ENCODE results near the gene SORD. TPM values are rescaled to one million over a fixed set of nuclear protein-coding genes. Genes with fewer than 3 reads are reported as not detected.

SORD gene
- total RNA-seq, 1 donor from 2014 or later = 1.6 TPM

DNA sequence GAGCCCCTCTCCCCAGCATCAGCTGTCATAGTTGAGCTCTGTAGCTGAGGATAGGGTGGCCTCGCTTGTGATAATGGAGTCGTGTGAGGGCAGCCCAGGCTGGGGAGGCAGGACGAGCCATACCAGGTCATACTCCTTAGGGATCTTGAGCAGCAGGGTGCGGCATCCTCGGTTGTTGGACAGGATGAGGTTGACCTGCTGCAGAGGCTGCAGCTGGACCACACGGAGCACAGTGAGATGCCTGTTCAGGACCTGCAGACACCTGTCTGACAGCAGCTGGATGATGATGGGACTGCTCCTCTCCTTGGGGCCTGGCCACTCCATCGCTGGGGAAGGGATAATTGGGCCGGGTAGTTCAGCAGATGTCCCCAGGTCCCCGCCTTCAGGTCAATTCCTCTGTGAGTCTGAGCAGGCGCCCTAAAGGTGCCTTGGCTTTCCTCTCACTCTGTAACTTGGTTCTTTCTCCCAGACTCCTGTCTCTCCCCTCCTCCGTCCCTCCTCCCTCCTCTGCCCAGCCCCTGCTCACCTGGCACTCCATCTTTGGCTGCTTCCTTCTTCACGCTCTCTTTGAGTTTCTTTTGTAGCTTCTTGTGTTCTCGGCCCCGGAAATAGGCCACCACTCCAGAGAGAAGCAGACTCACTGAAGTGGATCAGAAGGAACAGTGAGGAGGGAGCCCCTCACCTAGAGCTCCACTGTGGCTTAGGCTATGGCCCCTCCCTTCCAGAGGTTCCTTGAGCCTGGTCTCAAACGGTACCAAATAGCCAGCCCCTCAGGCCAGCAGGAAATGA lies 83.2 kb downstream of the SORD start:
- no peaks in the 10 kb centered on the region for H3K9me3 ChIP-seq (ENCODE audit: control insufficient read depth in 3 of 3, low read length in 3 of 3)
- H3K36me3 ChIP-seq (ENCODE audit: control insufficient read depth in 3 of 3, insufficient read depth in 3 of 3, low read length in 3 of 3) = no peaks in the 10 kb centered on the region
- H3K9ac ChIP-seq (ENCODE audit: low read depth in 1 of 3, low read length in 3 of 3) = no peak overlapping the region
- H3K27me3 ChIP-seq (ENCODE audit: control insufficient read depth in 3 of 3, insufficient read depth in 3 of 3, low read length in 3 of 3) = peaks cover 28 to 31% (median 30%) of the 10 kb centered on the region in 3 donors
- no peak overlapping the region for H3K4me3 ChIP-seq (ENCODE audit: low read length in 3 of 3)
- no peaks in the 10 kb centered on the region for H3K4me1 ChIP-seq (ENCODE audit: control insufficient read depth in 3 of 3, insufficient read depth in 3 of 3, low read length in 3 of 3)
- H3K27ac ChIP-seq (ENCODE audit: low read depth, low read length) = no peak overlapping the region

DNA sequence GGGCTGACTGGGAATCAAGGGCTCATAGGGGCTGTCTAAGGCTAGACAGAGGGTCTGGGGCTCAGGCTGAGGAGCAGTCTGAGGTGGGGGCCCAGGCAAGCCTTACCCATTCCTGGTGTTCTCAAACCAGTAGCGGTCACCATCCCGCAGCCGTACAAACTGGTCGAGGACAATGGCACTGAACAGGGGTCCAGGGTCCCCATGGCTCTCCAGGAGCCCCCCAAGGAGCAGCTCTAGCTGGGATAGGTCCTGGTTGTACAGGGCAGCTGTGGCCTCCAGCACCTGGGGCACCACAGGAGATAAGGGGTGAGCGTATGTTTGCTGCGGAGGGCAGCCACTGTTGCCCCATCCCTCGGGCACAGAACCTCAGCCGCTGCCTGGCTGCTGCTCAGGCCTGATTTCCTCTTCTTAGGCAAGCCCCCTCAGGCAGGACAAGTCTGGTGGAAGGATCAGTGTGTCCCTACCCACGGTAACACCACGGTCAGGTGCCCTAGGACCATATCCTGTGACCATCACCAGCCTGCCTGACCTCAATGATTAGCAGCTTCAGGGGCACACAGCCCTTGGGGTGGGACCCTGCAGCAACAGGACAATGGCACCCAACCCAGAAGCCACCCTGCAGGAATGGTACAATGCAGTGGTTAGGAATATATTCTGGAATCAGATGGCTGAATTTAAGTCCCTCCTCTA lies 85.1 kb downstream of the SORD start:
- H3K27ac ChIP-seq (ENCODE audit: low read depth, low read length) = no peak overlapping the region
- no peaks in the 10 kb centered on the region for H3K36me3 ChIP-seq (ENCODE audit: control insufficient read depth in 3 of 3, insufficient read depth in 3 of 3, low read length in 3 of 3)
- H3K4me1 ChIP-seq (ENCODE audit: control insufficient read depth in 3 of 3, insufficient read depth in 3 of 3, low read length in 3 of 3) = peaks cover 6 to 9% (median 6%) of the 10 kb centered on the region in 3 donors
- no peak overlapping the region for H3K9ac ChIP-seq (ENCODE audit: low read depth in 1 of 3, low read length in 3 of 3)
- H3K4me3 ChIP-seq (ENCODE audit: low read length in 3 of 3) = no peak overlapping the region
- H3K9me3 ChIP-seq (ENCODE audit: control insufficient read depth in 3 of 3, low read length in 3 of 3) = no peaks in the 10 kb centered on the region
- H3K27me3 ChIP-seq (ENCODE audit: control insufficient read depth in 3 of 3, insufficient read depth in 3 of 3, low read length in 3 of 3) = peaks cover 41 to 47% (median 43%) of the 10 kb centered on the region in 3 donors

GRCh38 chr15:45110256-45110820 lies 87.3 kb downstream of the SORD start:
- H3K4me1 ChIP-seq (ENCODE audit: control insufficient read depth in 3 of 3, insufficient read depth in 3 of 3, low read length in 3 of 3) = peaks cover 12 to 21% (median 15%) of the 10 kb centered on the region in 3 donors

DNA sequence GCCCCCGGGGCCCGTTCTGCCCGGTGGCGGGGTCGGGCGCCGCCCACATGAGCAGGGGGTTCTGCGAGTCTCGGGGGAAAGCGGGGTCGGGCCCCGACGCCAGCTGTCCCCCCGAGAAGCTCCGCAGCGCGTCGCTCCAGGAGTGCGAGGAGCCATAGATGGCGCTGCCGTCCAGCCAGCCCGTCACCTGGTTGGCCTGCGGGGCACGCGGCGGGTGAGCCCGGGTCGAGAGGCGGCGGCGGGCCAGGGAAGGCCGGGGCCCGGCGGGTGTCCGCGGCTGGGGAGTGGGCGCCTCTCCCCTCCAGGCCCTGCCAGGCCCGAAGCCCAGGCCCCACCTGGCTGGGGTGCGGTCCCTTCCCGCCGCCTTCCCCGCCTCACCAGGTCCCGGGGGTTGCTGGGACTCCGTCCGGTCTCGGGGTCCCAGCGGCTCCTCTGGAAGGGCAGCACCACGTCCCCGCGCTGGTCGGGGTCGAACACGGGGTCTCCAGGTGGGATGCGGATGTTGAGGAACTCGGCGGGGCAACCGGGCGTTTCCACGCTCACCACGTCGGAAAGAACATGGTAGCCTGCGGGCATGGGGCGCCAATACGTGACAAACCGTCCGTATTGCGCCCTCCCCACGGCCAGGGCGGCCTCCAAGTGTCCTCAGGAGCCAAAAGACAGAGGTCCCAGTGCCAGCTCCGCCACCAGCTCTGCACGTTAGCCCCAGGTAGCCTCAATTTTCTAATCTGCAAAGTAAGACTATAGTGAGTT lies 88.6 kb downstream of the SORD start:
- H3K36me3 ChIP-seq (ENCODE audit: control insufficient read depth in 3 of 3, insufficient read depth in 3 of 3, low read length in 3 of 3) = no peaks in the 10 kb centered on the region
- H3K9ac ChIP-seq (ENCODE audit: low read depth in 1 of 3, low read length in 3 of 3) = no peak overlapping the region
- H3K4me1 ChIP-seq (ENCODE audit: control insufficient read depth in 3 of 3, insufficient read depth in 3 of 3, low read length in 3 of 3) = peaks cover 12 to 24% (median 19%) of the 10 kb centered on the region in 3 donors
- H3K27me3 ChIP-seq (ENCODE audit: control insufficient read depth in 3 of 3, insufficient read depth in 3 of 3, low read length in 3 of 3) = peaks cover 76 to 82% (median 77%) of the 10 kb centered on the region in 3 donors
- no peaks in the 10 kb centered on the region for H3K9me3 ChIP-seq (ENCODE audit: control insufficient read depth in 3 of 3, low read length in 3 of 3)
- no peak overlapping the region for H3K27ac ChIP-seq (ENCODE audit: low read depth, low read length)
- no peak overlapping the region for H3K4me3 ChIP-seq (ENCODE audit: low read length in 3 of 3)

More at GRCh38 chr15:45110256-45110820, 87.3 kb downstream of the SORD start:
- Histone ChIP-seq H3K4me3 (ENCODE audit: low read length in 3 of 3) (no peak overlapping the region), H3K27me3 (ENCODE audit: control insufficient read depth in 3 of 3, insufficient read depth in 3 of 3, low read length in 3 of 3) (peaks cover 64 to 69% (median 65%) of the 10 kb centered on the region in 3 donors), H3K36me3 (ENCODE audit: control insufficient read depth in 3 of 3, insufficient read depth in 3 of 3, low read length in 3 of 3) (no peaks in the 10 kb centered on the region), H3K9me3 (ENCODE audit: control insufficient read depth in 3 of 3, low read length in 3 of 3) (no peaks in the 10 kb centered on the region), H3K9ac (ENCODE audit: low read depth in 1 of 3, low read length in 3 of 3) (no peak overlapping the region), H3K27ac (ENCODE audit: low read depth, low read length) (no peak overlapping the region)

DNA sequence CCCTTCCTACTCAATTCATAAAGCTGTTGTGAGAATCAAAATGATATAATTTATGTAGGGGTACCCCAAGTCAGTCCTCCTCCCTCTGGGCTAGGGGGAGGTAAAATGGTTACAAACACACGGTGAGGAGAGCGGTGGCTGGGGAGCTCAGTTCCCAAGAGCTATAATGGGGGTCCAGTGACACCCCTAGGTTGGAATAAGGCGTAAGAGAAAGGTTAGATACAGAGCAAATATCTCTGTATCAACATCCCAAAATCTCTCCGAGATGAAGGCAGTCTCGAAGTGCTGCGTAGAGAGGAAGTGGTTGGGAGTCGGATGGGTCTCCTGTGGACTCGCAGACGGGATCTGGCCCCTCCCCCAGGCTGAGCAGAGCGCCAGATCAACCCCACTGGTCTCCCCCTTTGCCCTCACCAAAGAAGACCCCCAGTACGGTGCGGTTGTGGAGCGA lies 89.2 kb downstream of the SORD start:
- no peak overlapping the region for H3K9ac ChIP-seq (ENCODE audit: low read depth in 1 of 3, low read length in 3 of 3)
- H3K27ac ChIP-seq (ENCODE audit: low read depth, low read length) = no peak overlapping the region
- no peak overlapping the region for H3K4me3 ChIP-seq (ENCODE audit: low read length in 3 of 3)
- H3K9me3 ChIP-seq (ENCODE audit: control insufficient read depth in 3 of 3, low read length in 3 of 3) = no peaks in the 10 kb centered on the region
- H3K4me1 ChIP-seq (ENCODE audit: control insufficient read depth in 3 of 3, insufficient read depth in 3 of 3, low read length in 3 of 3) = peaks cover 18 to 30% (median 22%) of the 10 kb centered on the region in 3 donors
- H3K36me3 ChIP-seq (ENCODE audit: control insufficient read depth in 3 of 3, insufficient read depth in 3 of 3, low read length in 3 of 3) = no peaks in the 10 kb centered on the region
- H3K27me3 ChIP-seq (ENCODE audit: control insufficient read depth in 3 of 3, insufficient read depth in 3 of 3, low read length in 3 of 3) = peaks cover 82 to 88% (median 83%) of the 10 kb centered on the region in 3 donors

DNA sequence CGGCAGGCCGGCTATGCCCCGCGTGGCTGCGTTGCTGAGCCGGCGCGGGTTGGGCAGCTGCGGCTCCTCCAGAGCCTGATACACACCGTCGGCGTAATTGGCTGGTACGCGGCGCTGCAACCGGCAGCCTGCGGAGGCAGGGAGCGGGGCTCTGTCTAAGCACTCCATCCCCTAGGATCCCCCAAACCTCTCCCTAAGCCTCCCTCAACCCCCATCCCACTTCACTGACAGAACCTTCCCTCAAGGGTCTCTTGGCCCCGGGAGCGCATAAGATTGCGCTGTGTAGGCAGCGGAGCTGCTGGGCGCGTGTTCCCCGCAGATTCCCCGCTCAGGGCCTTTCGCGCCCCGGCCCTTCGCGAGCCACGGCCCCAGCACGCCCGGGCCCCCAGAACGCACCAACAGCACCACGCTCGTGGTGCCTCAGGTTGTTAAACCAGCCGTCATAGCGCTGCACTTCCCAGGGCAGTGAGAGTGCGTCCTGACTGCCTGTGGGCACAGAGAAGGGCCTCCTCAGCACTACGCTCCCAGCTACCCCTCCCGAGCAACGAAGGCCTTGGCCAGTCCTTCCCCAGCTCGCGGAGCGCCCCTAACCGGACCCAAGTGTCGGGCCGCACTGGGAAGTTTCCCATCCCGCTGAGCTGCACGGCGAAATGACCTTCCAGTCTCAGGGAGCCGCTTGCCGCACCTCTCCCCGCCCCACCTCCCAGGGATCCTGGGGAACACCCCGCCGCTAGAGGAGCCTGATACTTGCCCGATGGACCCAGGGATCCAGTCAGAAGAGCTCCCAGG lies 89.8 kb downstream of the SORD start:
- H3K9ac ChIP-seq (ENCODE audit: low read depth in 1 of 3, low read length in 3 of 3) = no peak overlapping the region
- H3K4me1 ChIP-seq (ENCODE audit: control insufficient read depth in 3 of 3, insufficient read depth in 3 of 3, low read length in 3 of 3) = peaks cover 22 to 35% (median 25%) of the 10 kb centered on the region in 3 donors
- no peaks in the 10 kb centered on the region for H3K36me3 ChIP-seq (ENCODE audit: control insufficient read depth in 3 of 3, insufficient read depth in 3 of 3, low read length in 3 of 3)
- peaks cover 88 to 94% (median 90%) of the 10 kb centered on the region in 3 donors for H3K27me3 ChIP-seq (ENCODE audit: control insufficient read depth in 3 of 3, insufficient read depth in 3 of 3, low read length in 3 of 3)
- no peak overlapping the region for H3K27ac ChIP-seq (ENCODE audit: low read depth, low read length)
- no peaks in the 10 kb centered on the region for H3K9me3 ChIP-seq (ENCODE audit: control insufficient read depth in 3 of 3, low read length in 3 of 3)
- no peak overlapping the region for H3K4me3 ChIP-seq (ENCODE audit: low read length in 3 of 3)

DNA sequence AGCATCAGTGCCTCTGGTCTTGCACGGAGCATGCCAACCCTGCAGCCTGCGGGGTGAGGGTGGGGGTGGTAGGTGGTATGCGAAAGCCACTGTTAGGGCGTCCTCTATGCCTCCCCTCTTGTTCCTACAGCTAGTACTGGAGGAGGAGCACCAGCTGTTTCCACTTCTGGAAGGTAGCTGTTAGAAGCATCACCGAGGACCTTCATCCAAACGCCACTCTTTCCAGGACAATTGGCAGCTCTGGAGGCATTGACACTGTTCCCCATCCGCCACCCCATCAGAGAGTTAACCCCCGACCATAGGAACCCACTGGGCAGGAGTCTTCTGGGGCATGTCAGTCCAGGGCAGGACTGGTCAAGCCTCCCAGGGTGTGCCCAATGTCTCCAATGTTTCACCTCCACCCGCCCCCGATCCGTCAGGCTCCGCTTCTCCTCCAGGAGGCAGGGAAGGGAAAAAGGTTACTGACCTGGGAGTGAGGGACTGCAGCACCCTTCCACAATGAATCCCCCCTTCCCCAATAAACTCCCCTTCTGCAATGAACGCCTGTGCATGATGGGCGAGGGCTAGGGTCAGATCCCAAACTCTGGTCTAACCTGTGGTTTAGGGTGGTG lies 90.5 kb downstream of the SORD start:
- no peaks in the 10 kb centered on the region for H3K9me3 ChIP-seq (ENCODE audit: control insufficient read depth in 3 of 3, low read length in 3 of 3)
- peaks cover 84 to 89% (median 88%) of the 10 kb centered on the region in 3 donors for H3K27me3 ChIP-seq (ENCODE audit: control insufficient read depth in 3 of 3, insufficient read depth in 3 of 3, low read length in 3 of 3)
- no peak overlapping the region for H3K4me3 ChIP-seq (ENCODE audit: low read length in 3 of 3)
- no peak overlapping the region for H3K27ac ChIP-seq (ENCODE audit: low read depth, low read length)
- peaks cover 23 to 37% (median 27%) of the 10 kb centered on the region in 3 donors for H3K4me1 ChIP-seq (ENCODE audit: control insufficient read depth in 3 of 3, insufficient read depth in 3 of 3, low read length in 3 of 3)
- H3K9ac ChIP-seq (ENCODE audit: low read depth in 1 of 3, low read length in 3 of 3) = no peak overlapping the region
- H3K36me3 ChIP-seq (ENCODE audit: control insufficient read depth in 3 of 3, insufficient read depth in 3 of 3, low read length in 3 of 3) = no peaks in the 10 kb centered on the region

DNA sequence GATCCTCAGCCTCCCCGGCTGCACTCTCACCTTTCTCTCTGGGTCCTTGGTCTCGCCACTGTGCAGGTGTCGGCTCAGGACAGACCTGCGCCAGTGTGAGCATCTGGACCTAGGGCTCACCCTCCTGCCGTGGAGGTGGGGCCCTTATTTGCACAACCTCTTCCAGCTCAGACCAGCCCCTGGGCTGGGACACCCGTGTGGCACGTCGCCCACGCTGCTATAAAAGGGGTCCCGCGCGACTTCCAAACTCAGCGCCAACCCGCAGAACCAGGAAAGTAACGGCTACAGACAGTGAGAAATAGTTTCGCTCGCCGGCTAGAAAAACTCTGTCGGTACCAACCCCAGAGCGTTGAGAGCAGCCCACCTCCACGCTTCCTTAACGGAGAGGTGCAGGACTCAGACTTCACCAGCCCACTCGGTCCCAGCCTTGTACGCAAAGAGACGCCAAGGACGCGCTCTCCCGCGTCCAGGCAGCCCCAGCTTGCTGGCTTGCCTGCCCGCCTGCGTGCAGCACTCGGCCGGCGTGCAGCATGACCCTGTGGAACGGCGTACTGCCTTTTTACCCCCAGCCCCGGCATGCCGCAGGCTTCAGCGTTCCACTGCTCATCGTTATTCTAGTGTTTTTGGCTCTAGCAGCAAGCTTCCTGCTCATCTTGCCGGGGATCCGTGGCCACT lies 91.2 kb downstream of the SORD start, which contains the start of the genes DUOX2 and DUOXA2:
Gene DUOX2, minus strand, starts transcription at position 97 of the 675 bp plus-strand sequence. CDS start 761 bp downstream, outside the sequence.
Gene DUOXA2, plus strand, starts transcription at position 251 of the 675 bp plus-strand sequence. Its CDS starts 280 bp downstream, at position 531.
- Histone ChIP-seq H3K27me3 (ENCODE audit: control insufficient read depth in 3 of 3, insufficient read depth in 3 of 3, low read length in 3 of 3) (peaks cover 86 to 88% (median 86%) of the 10 kb centered on the region in 3 donors), H3K9ac (ENCODE audit: low read depth in 1 of 3, low read length in 3 of 3) (peak within 1 kb of the TSS in 1 of 3 donors; percentile 33), H3K4me1 (ENCODE audit: control insufficient read depth in 3 of 3, insufficient read depth in 3 of 3, low read length in 3 of 3) (peaks cover 23 to 37% (median 27%) of the 10 kb centered on the region in 3 donors), H3K9me3 (ENCODE audit: control insufficient read depth in 3 of 3, low read length in 3 of 3) (no peaks in the 10 kb centered on the region), H3K27ac (ENCODE audit: low read depth, low read length) (no peak within 1 kb of the TSS), H3K36me3 (ENCODE audit: control insufficient read depth in 3 of 3, insufficient read depth in 3 of 3, low read length in 3 of 3) (no peaks in the 10 kb centered on the region), H3K4me3 (ENCODE audit: low read length in 3 of 3) (peak within 1 kb of the TSS; percentile 9 to 29 (median 20))

Measured in skeletal muscle tissue (tissue), 4 donors.